CD4-positive, alpha-beta T cell treated with Interleukin-1 beta for 1 hour (primary cell): Measurements from ENCODE around the gene IBA57.

Source experiments
- DNase-seq, 2 donors: peaks; one replicate each; pipeline ENCODE4 v3.0.0-alpha.2; 2020 to 2022

IBA57 gene

GRCh38 chr1:228145463-228146416 is 19.9 kb upstream of the IBA57 start:
- no peak for DNase-seq

GRCh38 chr1:228146417-228147150 is 19.0 kb upstream of the IBA57 start:
- DNase-seq: no peak

GRCh38 chr1:228147151-228147693 is 18.4 kb upstream of the IBA57 start:
- no peak for DNase-seq

GRCh38 chr1:228147768-228148167 is 17.8 kb upstream of the IBA57 start:
- DNase-seq: no peak

- DNase-seq: no peak
These were observed 17.3 kb upstream of the IBA57 start for GRCh38 chr1:228148196-228148861.

GRCh38 chr1:228148935-228149405 is 16.6 kb upstream of the IBA57 start:
- no peak for DNase-seq

GRCh38 chr1:228149406-228150119 is 16.0 kb upstream of the IBA57 start, which contains the start of gene GJC2:
Gene GJC2, plus strand, starts transcription at chr1:228149930. Its CDS starts 7,829 bp downstream, at chr1:228157759.
- DNase-seq: no peak

GRCh38 chr1:228150120-228150460 is 15.5 kb upstream of the IBA57 start:
- DNase-seq: no peak

- DNase-seq: no peak
These were observed 15.0 kb upstream of the IBA57 start for GRCh38 chr1:228150461-228151179.

- DNase-seq: no peak
These were observed 14.3 kb upstream of the IBA57 start for GRCh38 chr1:228151180-228151925.

- DNase-seq: no peak
These were observed 13.3 kb upstream of the IBA57 start for GRCh38 chr1:228152097-228152917.

- DNase-seq: no peak
These were observed 12.7 kb upstream of the IBA57 start for GRCh38 chr1:228152918-228153258.

- DNase-seq: no peak
These were observed 11.5 kb upstream of the IBA57 start for GRCh38 chr1:228154021-228154669.

GRCh38 chr1:228154670-228155571 is 10.7 kb upstream of the IBA57 start:
- no peak for DNase-seq

GRCh38 chr1:228155596-228156514 is 9.7 kb upstream of the IBA57 start:
- DNase-seq: no peak

GRCh38 chr1:228156515-228156881 is 9.1 kb upstream of the IBA57 start:
- no peak for DNase-seq
